ENCODE results near the gene TAGLN.

The TAGLN gene

DNA sequence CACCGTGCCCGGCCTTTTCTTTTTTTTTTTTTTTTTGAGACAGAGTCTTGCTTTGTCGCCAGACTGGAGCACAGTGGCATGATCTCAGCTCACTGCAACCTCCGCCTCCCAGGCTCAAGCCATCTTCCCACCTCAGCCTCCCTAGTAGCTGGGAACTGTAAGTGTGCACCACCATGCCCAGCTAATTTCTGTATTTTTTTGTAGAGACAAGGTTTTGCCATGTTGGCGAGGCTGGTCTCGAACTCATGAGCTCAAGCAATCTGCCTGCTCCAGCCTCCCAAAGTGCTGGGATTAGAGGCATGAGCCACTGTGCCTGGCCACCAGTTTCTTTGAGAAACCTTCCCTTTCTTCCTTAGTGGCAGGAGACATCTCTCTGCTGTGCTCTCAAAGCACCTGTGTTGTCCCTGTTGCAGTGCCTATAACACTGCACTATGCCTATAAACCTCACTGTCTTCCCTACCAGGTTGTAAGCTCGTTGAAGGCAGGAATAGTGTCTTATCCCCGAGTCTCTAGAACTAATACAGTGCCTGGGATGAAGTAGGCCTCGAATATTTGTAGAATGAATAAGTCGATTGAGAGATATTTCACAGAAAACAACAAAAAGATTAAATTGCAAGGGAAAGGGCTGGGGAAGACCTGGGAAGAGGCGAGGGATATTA lies 13.7 kb downstream of the TAGLN start:
- no peak for DNase-seq (ENCODE audit: low read depth in 2 of 2, low spot score in 1 of 2)

DNA sequence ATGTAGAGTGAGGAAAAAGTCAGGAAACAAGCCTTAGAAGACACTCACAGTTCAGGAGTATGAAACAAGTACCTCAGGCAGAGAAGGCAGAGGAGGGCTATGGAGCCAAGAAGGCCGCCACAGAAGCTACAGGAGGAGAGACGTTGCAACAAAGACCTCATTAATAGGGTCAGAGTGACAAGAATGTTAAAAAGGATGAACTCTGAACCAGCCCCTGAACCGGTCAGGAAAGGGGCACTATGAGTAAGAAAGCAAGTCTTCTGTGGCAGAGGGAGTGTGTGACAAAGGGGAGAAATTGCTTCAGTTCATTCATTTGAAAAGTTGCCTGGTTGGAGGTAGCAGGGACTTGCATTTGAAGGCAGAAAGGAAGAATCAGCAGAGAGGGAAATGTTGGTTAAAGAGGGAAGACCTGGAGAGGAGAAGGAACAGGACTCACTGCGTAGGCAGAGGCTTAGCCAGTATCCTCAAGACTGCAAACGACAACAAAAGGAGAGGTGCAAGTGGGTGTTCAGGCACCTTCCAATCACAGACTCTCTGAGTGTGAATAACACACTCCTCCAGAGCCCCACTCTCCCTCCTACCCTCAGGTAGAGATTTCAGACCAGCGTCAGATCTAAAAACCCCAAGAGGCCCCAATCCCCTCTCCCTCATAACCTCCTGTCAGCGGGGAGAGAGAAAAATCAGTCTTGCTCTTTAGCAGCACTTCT lies 15.4 kb downstream of the TAGLN start:
- no peak for DNase-seq (ENCODE audit: low read depth in 2 of 2, low spot score in 1 of 2)

DNA sequence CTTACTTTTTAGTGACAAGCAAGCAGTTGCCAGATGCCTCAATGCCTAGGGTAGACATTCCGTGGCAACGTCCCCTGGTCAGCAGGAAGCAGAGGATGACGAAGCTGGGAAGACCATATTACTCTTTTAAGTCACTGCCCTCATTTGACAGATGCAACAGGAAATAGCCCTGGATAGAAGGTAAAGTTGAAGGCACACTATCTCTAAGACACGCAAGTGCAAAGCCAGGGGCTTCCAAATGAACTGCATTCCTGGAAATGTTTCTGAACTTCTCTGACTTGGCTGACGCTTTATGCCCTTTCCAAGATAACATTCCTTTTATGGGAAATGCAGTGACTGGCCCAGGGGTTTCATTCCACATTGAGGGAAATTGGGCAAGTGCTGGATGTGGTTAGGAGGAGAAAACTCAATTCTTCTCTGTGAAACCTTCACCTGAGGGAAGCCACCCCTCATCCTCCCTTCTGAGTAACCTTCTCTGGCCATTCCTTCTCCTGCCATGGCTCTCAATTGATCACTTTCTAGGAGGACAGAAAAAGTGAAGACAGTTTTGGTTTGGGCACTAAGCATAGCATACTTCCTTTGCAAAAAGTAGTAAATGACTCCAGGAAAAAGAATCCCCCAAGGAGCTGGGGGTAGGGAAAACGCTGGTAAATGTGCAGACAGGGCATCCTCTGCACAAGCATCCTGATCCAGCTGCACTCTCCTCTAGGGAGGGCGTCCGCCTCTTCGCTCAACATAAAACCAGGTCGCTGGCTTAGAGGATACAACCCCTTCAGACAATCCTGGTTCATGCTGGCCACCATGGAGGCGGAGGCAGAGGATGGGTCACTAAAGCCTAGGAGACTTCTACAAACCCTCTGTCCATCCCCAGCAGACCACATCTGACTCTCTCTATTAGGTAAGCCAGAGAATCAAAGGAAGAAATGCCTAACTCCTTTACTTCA lies 18.2 kb downstream of the TAGLN start:
- DNase-seq (ENCODE audit: low read depth in 2 of 2, low spot score in 1 of 2): no peak

DNA sequence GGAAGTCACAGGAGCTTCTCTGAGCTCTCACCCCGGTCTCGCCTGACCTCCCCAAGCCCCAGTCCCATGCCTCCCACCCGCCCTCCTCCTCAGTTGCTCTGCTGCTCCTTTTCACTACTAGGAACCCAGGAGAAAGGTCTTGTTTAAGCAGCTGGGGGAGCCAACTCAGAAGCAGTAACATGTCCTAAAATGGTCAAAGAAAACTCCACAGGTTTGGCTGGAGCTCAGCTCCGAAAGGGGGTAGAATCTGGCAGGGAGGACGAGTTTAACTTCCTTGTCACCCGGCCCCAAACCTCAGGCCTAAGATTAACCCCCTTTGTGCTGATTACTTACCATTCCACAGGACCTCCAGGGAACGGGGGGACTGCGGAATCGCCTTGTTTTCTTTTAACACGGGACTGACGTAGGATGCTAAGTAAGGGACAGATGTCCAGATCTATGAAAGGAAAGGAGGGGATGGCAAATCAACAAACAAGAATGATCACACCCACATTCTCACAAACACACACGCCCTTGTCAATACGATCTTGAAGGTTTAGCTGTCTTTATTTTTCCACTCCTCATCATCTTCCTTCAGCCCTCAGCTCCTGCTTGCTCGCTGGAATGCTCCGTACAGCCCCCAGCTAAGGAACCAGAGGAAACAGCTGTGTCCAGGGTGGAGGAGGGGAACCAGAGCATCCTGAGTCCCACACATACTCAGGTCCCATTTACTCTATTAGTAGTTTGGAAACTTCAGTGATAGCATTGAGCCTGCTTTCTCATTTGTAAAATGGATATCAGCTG lies 19.2 kb downstream of the TAGLN start:
- no peak for DNase-seq (ENCODE audit: low read depth in 2 of 2, low spot score in 1 of 2)

DNA sequence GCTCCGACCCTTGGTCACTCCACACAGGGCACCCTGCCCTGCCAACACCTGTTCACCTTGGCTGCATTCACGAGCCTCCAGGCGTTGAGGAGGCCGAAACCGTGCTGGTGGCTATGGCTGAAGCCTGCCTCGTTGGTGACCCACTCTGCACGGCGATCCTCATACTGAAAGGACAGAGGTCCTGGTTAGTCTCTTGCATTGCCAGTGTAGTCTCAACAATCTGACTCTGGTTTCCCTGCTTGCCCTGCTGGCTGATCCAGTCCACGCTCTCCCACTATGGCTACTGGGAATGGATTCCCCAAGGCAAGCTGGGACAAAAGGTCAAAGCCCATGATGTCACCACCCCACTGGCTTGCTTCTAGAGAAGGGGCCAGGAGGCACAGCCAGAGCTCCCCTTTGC lies 19.8 kb downstream of the TAGLN start:
- no peak for DNase-seq (ENCODE audit: low read depth in 2 of 2, low spot score in 1 of 2)

DNA sequence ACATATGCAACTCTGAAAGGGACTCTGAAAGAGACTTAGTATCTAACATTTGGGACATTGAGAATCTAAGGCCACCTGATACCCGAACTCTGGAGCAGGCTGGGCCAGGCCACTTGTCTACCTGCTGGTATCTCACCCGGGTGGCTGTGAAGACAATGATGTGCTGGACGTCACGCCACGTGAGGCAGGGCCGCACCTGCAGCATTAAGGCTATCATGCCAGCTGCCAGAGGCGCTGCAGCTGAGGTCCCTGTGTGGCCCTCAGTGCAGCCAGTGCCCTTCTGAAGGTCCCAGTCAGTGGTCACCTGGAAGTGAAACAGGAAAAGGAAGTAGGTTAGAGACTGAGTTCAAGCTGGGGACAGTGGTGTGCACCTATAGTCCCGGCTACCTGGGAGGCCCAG lies 20.3 kb downstream of the TAGLN start:
- DNase-seq (ENCODE audit: low read depth in 2 of 2, low spot score in 1 of 2): no peak

DNA sequence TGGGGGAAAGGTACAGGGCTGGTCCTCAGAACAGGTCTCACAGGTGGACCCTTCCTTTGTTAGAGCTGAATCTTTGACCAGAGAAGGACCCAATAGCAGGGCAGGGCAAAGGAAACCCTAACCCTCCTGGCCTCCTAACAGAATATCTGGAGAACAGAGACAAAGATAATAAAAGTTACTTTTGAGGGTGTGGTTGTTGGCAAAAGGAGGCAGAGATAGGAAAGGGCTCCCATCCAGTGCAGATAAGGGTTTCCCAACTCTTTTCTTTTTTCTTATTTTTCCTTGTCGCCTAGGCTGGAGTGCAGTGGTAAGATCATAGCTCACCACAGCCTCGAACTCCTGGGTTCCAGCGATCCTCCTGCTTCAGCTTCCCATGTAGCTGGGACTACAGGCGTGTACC lies 20.8 kb downstream of the TAGLN start:
- DNase-seq (ENCODE audit: low read depth in 2 of 2, low spot score in 1 of 2): no peak

DNA sequence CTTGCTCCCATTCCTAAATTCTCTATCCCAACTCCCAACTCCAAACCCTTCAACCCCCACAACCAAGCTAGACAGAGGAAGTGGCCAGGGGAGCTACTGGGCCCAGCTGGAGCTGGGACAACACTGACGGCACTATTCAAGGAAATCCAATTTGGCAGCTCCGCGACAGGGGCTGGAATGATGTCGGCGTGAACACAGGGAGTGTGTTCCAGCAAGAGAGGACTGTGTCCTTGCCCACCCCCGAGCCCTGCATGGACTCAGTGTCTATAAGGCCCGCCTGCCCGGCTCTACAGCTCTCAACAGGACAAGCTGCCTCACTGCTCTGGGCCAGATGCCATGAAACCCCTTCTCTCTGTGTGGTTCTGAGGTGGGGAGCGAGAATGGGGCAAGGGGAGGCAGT lies 21.4 kb downstream of the TAGLN start:
- DNase-seq (ENCODE audit: low read depth in 2 of 2, low spot score in 1 of 2): no peak

DNA sequence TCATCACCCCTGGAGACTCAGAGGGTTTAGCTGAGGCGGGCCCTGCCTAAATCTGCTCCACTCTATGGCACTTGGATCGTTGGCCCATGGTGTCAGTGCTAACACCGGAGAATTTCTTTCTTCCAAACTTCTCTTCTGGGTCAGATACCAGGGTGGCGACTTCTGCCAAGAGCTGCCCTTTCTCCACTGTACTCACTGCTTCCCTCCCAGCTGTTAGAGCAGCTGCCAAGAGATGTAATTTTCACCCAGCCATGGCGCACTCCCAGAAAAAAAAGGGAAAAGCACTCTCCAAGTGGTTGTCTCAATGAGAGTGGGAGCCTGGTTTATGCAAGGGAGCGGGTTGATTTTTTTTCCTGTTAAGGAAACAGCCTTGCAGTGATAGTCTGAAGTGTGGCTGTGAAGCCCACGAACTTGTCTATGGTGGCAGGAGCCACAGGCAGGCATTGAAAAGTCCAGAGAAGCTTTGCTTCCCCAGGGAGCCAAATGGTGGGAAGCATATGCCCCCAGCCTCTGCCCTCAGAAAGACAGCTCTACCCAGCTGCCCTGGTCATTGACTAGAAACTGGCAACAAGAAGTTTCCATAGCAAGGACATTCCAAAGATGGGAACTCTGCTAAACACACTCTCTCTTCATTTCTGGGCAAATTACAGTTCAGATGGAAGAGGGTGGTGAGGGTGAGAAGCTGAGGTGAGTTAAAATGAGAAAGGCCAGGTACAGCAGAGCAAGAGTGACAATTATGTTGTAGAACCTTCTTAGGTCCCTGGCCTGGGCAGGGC lies 22.0 kb downstream of the TAGLN start:
- no peak for DNase-seq (ENCODE audit: low read depth in 2 of 2, low spot score in 1 of 2)

DNA sequence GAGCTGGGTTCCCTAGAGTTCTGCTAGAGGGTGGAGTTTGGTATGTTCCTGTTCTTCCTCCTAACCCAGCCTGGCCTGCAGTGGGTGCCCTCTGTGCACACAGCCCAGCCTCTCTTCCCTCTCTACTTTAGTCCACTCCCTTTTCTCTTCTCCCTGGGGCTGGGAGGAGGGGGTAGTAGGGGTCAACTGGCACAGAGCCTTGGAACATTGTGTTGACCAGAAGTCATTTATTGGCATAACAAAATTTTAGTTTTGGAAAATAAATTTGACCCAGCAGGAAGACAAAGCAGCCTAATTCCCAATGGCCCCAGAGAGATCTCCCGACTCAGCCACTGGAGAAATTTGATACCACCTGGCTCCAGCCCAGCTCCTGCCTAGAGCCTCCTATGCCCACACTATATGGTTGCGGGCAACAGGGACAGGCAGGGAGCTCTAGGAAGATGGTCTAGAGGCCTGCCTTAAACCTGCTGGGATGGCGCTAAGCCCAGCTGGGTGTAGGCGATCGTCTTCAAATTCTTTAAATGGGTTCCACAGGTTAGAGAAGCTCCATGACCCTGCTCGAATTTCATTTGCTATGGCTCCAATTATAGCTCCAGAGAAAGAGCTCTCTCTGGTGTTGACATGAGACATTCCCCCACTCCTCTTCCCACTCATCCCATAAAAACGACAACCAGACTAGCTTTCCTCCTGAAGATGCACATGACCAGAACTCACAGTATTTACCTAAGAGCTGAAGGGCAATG lies 22.8 kb downstream of the TAGLN start:
- no peak for DNase-seq (ENCODE audit: low read depth in 2 of 2, low spot score in 1 of 2)

DNA sequence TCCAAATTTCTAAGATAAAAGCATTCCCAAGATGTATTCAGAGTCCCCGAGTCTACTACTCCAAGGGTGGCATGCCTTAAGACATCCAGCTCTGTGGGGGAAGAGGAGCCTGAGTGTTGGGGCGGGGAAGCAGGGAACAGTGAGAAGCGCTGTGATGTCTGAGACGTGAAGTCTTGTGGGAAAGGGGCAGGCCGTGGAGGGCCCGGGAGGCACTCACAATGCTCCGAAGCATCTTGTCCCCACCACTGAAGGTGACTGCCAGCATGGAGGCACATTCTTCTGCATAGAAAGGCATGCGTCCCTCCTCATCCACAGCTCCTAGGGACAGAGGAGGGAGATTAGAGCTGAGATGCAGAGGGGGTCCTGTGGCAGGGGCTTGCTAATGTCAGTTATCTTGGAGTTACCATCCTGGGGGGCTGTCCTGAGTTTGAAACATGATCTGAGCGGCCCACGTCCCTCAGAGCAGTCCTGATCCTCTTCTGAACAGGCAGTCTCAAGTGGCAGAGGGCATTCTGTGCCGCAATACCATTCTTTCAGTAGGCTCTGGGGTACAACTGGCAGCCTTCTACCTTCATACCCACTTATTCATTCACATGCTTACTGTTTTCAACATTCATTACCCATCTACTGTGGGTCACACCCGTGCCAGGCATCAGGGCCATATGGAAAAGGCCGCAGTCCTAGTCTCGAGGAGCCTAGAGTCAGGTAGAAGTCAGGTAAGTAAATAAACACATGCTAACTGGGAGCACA lies 24.0 kb downstream of the TAGLN start:
- no peak for DNase-seq (ENCODE audit: low read depth in 2 of 2, low spot score in 1 of 2)

DNA sequence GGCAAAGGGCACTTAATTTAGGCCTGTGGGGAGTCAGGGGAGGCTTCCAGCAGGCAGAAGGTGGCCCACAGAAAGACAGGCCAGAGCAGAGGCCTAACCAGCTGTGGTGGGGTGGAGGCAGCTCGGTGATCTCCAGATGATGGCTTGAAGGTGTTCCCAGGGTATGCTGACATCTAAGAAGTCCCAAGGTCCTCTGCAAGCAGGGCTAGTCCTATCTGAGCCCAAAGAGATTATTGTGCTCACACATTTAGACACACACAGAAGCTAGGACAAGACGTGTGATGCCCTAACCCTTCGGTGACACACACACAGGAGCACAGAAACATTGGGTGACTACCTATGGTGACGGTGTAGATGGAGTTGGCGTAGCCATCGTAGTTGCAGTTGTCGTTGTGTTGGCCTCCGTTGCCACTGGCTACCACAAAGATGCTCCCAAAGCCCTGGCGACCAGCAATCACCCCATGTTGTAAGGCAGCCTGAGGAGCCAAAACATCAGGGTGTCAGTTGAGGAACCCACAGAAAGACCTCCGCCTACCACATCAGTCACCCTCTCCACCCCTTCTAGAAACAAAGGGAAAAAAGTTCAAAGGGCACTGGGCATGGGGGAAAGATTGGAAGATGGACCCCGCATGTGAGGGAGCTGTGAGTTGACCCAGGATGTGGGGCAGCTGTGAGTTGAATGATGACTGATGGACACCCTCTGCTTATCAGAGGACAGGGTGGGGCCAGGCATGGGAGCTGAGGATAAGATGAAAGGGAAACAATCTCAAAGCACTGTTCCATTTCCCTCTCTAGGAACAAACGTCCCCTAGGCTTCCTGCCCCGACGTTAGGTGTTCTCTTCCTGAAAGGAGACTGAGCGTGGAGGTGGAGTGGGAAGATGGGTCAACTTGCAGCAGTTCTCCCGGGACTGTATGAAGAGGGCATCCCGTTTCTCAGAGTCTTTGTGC lies 24.8 kb downstream of the TAGLN start:
- DNase-seq (ENCODE audit: low read depth in 2 of 2, low spot score in 1 of 2): no peak

DNA sequence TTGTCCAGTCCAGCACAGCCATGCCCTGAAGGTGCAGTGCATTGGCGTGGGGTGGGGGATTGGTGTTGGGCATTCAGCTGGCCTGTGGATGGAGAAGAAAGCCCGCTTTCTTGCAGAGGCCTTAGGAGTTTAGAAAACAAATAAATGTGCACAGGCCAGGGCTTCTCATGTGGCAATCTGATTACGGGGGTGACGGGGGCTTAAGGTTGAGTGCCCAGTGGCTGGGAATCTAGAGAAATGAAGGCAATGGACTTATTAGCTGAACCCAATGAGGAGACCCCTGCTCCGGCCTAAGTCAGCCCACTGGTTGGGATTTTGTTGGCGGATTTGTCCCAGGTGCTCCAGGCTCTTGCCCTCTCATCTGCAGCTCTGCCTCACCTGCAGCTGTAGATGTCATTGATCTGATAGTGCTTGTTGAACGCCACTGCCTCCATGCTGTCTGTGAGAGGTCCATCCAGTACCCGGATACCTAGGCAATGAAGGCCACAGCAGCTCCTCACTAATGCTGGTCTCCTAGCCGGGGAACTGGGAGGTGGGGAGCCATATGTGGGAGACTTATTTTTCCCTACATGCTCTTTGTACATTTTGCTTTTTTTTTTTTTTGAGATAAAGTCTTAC lies 26.5 kb downstream of the TAGLN start:
- no peak for DNase-seq (ENCODE audit: low read depth in 2 of 2, low spot score in 1 of 2)

DNA sequence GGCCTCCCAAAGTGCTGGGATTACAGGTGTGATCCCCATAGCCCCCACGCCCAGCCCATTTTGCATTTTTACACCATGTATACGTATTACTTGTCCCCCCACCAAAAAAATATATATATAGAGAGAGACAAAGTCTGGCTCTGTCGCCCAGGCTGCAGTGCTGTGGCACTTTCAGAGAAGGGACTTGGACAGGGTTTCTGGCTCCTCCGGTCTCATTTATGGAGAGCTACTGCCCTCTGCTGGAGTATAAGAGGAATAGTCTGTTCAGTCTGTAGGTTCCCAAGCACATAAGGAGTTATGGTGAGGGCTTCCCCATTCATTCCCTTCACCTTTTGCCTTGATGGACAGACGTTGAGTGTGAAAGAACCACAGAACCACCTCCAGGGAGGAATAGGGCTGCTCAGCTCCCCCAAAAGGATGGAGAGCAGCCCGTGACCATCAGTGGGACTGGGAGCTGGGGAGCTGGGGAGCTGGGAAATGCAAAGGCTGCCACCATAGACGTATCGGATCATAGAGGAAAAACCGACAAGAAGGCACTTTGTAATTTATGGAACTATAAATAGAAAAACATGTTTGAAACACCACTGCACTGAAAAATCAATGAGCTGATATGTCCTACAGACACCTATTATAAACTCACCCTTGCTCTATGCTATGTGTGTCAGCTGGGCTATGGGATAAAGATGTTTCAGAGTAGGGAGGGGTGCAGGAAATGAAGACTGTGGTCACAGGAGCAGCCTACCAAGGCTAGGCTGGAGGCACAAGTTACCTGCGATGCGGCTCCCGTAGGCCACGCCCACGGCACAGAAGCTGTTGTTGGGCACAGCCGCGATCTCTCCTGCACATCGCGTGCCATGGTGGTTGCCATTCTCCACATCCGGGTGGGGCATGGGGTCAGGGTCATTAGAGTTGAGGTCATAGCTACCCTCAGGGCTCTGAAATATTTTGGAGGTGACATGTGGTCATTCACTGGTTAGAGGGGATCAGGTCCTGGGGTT lies 27.5 kb downstream of the TAGLN start:
- no peak for DNase-seq (ENCODE audit: low read depth in 2 of 2, low spot score in 1 of 2)

DNA sequence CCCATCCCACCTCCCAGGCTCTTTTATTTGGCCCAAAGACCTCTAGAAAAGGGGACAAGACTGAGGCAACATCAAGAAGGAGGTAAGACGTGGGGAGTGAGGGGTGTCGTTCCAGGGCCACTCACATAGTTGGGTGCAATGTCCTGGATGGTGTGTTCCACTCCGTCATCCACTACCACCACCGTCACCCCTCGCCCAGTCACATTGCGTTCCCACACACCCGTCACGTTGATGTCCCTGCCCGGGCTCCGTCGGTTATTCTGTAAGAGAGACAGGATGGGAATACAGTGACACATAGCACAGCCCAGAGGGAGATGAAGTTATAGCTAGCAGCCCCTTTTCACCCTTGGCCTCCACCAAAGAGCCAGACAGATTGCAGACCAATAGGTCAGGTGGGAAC lies 28.9 kb downstream of the TAGLN start:
- no peak for DNase-seq (ENCODE audit: low read depth in 2 of 2, low spot score in 1 of 2)

DNA sequence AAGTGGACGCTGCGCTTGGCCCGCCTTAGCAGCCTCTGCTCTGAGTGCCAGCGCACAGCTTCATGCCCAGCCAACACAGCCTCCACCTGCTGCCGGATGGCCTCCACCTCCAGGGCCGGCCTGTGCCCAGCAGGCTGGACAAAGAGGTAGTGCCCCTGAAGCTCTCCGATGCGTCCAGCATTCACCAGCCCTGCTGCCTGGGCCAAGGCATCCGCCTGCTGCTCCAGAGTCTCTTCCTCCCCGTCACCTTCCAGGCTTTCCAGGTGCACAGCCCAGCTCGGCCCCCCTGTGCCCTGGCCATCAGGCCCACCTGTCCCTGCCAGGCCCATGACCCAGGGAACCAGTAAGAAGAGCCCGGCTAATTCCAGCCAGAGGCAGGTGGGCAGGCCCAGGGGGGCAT lies 30.2 kb downstream of the TAGLN start:
- DNase-seq (ENCODE audit: low read depth in 2 of 2, low spot score in 1 of 2): no peak
